GM18517 (cell line): ENCODE data around the gene MRFAP1.
A peak's percentile ranks its signal among the peaks of the same experiment; 100 is the strongest.

ENCODE experiments used
- ATAC-seq: cut with Tn5 transposase; IDR thresholded peaks from one replicate; pipeline ENCODE4 v1.9.1; 2021; ENCODE audit warnings: mild to moderate bottlenecking, moderate library complexity; ENCODE audit not compliant: unreplicated experiment

MRFAP1 gene

GRCh38 chr4:6688879-6689505, 48.5 kb downstream of the MRFAP1 start:
- peak; percentile 84 for ATAC-seq

- no peak for ATAC-seq
Observed at GRCh38 chr4:6689506-6689960, 49.0 kb downstream of the MRFAP1 start.
